Activated naive CD4-positive, alpha-beta T cell (primary cell): ENCODE measurements around the gene KLF2.

ENCODE experiments used
- DNase-seq, 4 experiments: peaks; one replicate each; lab custom pipeline; 2025; lab: John Stamatoyannopoulos, UW

The KLF2 gene

GRCh38 chr19:16376649-16377048 lies 52.0 kb downstream of the KLF2 start:
- DNase-seq: peak in 1 of 4 experiments; percentile 25

DNA sequence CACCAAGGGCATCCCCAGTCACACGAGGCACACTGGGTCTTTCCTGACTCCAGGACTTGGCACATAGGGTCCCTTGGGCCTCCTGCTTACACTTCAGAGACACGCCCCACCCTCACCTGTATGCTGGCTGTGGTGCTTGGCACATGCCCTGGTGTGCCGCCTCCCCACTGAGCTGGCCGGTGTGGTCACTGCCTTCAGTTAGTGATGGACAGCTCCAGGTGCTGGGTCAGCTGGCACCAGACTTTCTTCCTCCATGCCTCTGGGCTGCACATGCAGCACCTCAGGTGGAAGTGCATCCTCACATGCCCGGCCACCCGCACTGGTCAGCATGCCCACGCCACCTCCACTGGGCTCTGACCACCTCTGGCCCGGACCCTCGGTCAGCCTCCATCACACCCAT lies 52.9 kb downstream of the KLF2 start:
- DNase-seq: no peak
